Endometrial microvascular endothelial cells (primary cell): ENCODE data around the gene NEK9. TPM values are rescaled to one million over a fixed set of nuclear protein-coding genes. Genes with fewer than 3 reads are reported as not detected.

ENCODE experiments used
- in situ Hi-C: cut with HindIII; loops from 2 replicates; pipeline ENCODE4 v1.10.0; 2017; ENCODE audit warnings: low sequenced_read_pairs, low pct_unique_long_range_greater_than_20kb; ENCODE audit errors: inconsistent ontology term
- total RNA-seq: library from RNA; depleted of rRNA; stranded (reverse); fragments of >200 nt; gene quantifications from one replicate; pipeline ENCODE4 v1.2.3, GENCODE V29; 2015; ENCODE audit errors: inconsistent ontology term

The NEK9 gene
- total RNA-seq, 1 donor from 2014 or later = 12.8 TPM

GRCh38 chr14:75050852-75051555 is 75.8 kb downstream of the NEK9 start, which contains the start of gene MLH3:
Gene MLH3, minus strand, starts transcription at chr14:75051467. Its CDS starts 1,812 bp downstream, at chr14:75049655.
- in situ Hi-C loops = no loop called here

GRCh38 chr14:75049731-75050201 is 77.1 kb downstream of the NEK9 start:
- in situ Hi-C loops = no loop called here

- in situ Hi-C loops = no loop called here
These were observed 77.7 kb downstream of the NEK9 start for GRCh38 chr14:75049136-75049535.

- in situ Hi-C loops = no loop called here
These were observed 78.7 kb downstream of the NEK9 start for GRCh38 chr14:75048101-75048500.

GRCh38 chr14:75047506-75047905 is 79.3 kb downstream of the NEK9 start:
- in situ Hi-C loops = no loop called here

GRCh38 chr14:75046899-75047298 is 79.9 kb downstream of the NEK9 start:
- in situ Hi-C loops = no loop called here

GRCh38 chr14:75046275-75046674 is 80.6 kb downstream of the NEK9 start:
- in situ Hi-C loops = no loop called here

GRCh38 chr14:75044752-75045151 is 82.1 kb downstream of the NEK9 start:
- in situ Hi-C loops = no loop called here

GRCh38 chr14:75044322-75044721 is 82.5 kb downstream of the NEK9 start:
- in situ Hi-C loops = no loop called here

GRCh38 chr14:75042035-75042434 is 84.8 kb downstream of the NEK9 start:
- in situ Hi-C loops = no loop called here

GRCh38 chr14:75041613-75042012 is 85.2 kb downstream of the NEK9 start:
- in situ Hi-C loops = no loop called here

- in situ Hi-C loops = no loop called here
These were observed 85.9 kb downstream of the NEK9 start for GRCh38 chr14:75040959-75041358.

- in situ Hi-C loops = no loop called here
These were observed 86.3 kb downstream of the NEK9 start for GRCh38 chr14:75040507-75040906.

GRCh38 chr14:75032939-75033338 is 93.9 kb downstream of the NEK9 start:
- in situ Hi-C loops = no loop called here

- in situ Hi-C loops = no loop called here
These were observed 96.7 kb downstream of the NEK9 start for GRCh38 chr14:75030147-75030546.

Other genes starting within 250 kb of the NEK9 start
- 92.1 TPM for gene DLST, start 245.1 kb downstream of the NEK9 start, total RNA-seq
- gene RPS6KL1, start 203.8 kb downstream of the NEK9 start, total RNA-seq = 25.0 TPM
- 80.7 TPM for gene PGF, start 171.5 kb downstream of the NEK9 start, total RNA-seq
- gene EIF2B2, start 124.1 kb downstream of the NEK9 start, total RNA-seq = 90.6 TPM
- 13.9 TPM for gene MLH3, start 75.6 kb downstream of the NEK9 start, total RNA-seq
- 26.0 TPM for gene ACYP1, start 63.0 kb downstream of the NEK9 start, total RNA-seq
- gene ZC2HC1C, start 57.4 kb downstream of the NEK9 start, total RNA-seq = 1.5 TPM
- gene TMED10, start 49.6 kb upstream of the NEK9 start, total RNA-seq = 325 TPM
- 16.9 TPM for gene FOS, start 151.8 kb upstream of the NEK9 start, total RNA-seq